ENCODE results near the gene ANKRD28. TPM values are rescaled to one million over a fixed set of nuclear protein-coding genes. Genes with fewer than 3 reads are reported as not detected.
A peak's percentile ranks its signal among the peaks of the same experiment; 100 is the strongest.

ANKRD28 gene
- total and polyA plus RNA-seq, 9 donors, result 19.9 to 32.1 (median 24.9) TPM

- no peak overlapping the region for H3K4me3 ChIP-seq (ENCODE audit: low read length)
- H3K4me1 ChIP-seq (ENCODE audit: control insufficient read depth, insufficient read depth, low read length), result no peaks in the 10 kb centered on the region
- H3K9me3 ChIP-seq (replicated peaks; ENCODE audit: control insufficient read depth, low read depth, low read length), result no peaks in the 10 kb centered on the region
- peak overlapping the region; percentile 74 for H3K27ac ChIP-seq (ENCODE audit: low read length)
- no peaks in the 10 kb centered on the region for H3K27me3 ChIP-seq (ENCODE audit: control insufficient read depth, insufficient read depth, low read length)
- DNase-seq, result peak; percentile 90
- WGBS (ENCODE audit: insufficient coverage), result no CpG with 5 or more reads among the region's 7 CpGs
- H3K36me3 ChIP-seq (ENCODE audit: control insufficient read depth, insufficient read depth, low read length), result no peaks in the 10 kb centered on the region
Observed at GRCh38 chr3:15805756-15806266, 8.0 kb upstream of the ANKRD28 start.

- no CpG with 5 or more reads among the region's 4 CpGs for WGBS (ENCODE audit: insufficient coverage)
Observed at GRCh38 chr3:15804553-15805095, 6.8 kb upstream of the ANKRD28 start.

GRCh38 chr3:15803921-15804320 is 6.1 kb upstream of the ANKRD28 start:
- H3K27ac ChIP-seq (ENCODE audit: low read length), result no peak overlapping the region
- H3K36me3 ChIP-seq (ENCODE audit: control insufficient read depth, insufficient read depth, low read length), result no peaks in the 10 kb centered on the region
- no peak for DNase-seq
- no peak overlapping the region for H3K4me3 ChIP-seq (ENCODE audit: low read length)
- H3K4me1 ChIP-seq (ENCODE audit: control insufficient read depth, insufficient read depth, low read length), result no peaks in the 10 kb centered on the region
- no CpG with 5 or more reads among the region's 2 CpGs for WGBS (ENCODE audit: insufficient coverage)
- H3K27me3 ChIP-seq (ENCODE audit: control insufficient read depth, insufficient read depth, low read length), result no peaks in the 10 kb centered on the region
- no peaks in the 10 kb centered on the region for H3K9me3 ChIP-seq (replicated peaks; ENCODE audit: control insufficient read depth, low read depth, low read length)

More at GRCh38 chr3:15804553-15805095, 6.8 kb upstream of the ANKRD28 start:
- H3K27ac ChIP-seq (ENCODE audit: low read length), result peak overlapping the region; percentile 74
- H3K36me3 ChIP-seq (ENCODE audit: control insufficient read depth, insufficient read depth, low read length), result no peaks in the 10 kb centered on the region
- no peaks in the 10 kb centered on the region for H3K27me3 ChIP-seq (ENCODE audit: control insufficient read depth, insufficient read depth, low read length)
- no peak for DNase-seq
- no peaks in the 10 kb centered on the region for H3K9me3 ChIP-seq (replicated peaks; ENCODE audit: control insufficient read depth, low read depth, low read length)
- H3K4me3 ChIP-seq (ENCODE audit: low read length), result no peak overlapping the region
- H3K4me1 ChIP-seq (ENCODE audit: control insufficient read depth, insufficient read depth, low read length), result no peaks in the 10 kb centered on the region

GRCh38 chr3:15801298-15801697 is 3.5 kb upstream of the ANKRD28 start:
- no peak overlapping the region for H3K27ac ChIP-seq (ENCODE audit: low read length)
- no CpG with 5 or more reads among the region's 3 CpGs for WGBS (ENCODE audit: insufficient coverage)

GRCh38 chr3:15800780-15801179 is 3.0 kb upstream of the ANKRD28 start:
- H3K4me3 ChIP-seq (ENCODE audit: low read length), result no peak overlapping the region
- no peaks in the 10 kb centered on the region for H3K4me1 ChIP-seq (ENCODE audit: control insufficient read depth, insufficient read depth, low read length)
- no peaks in the 10 kb centered on the region for H3K27me3 ChIP-seq (ENCODE audit: control insufficient read depth, insufficient read depth, low read length)
- H3K36me3 ChIP-seq (ENCODE audit: control insufficient read depth, insufficient read depth, low read length), result no peaks in the 10 kb centered on the region
- H3K9me3 ChIP-seq (replicated peaks; ENCODE audit: control insufficient read depth, low read depth, low read length), result no peaks in the 10 kb centered on the region
- H3K27ac ChIP-seq (ENCODE audit: low read length), result no peak overlapping the region
- DNase-seq, result no peak

More at GRCh38 chr3:15801298-15801697, 3.5 kb upstream of the ANKRD28 start:
- Histone ChIP-seq H3K9me3 (replicated peaks; ENCODE audit: control insufficient read depth, low read depth, low read length) (no peaks in the 10 kb centered on the region), H3K36me3 (ENCODE audit: control insufficient read depth, insufficient read depth, low read length) (no peaks in the 10 kb centered on the region), H3K4me3 (ENCODE audit: low read length) (no peak overlapping the region), H3K4me1 (ENCODE audit: control insufficient read depth, insufficient read depth, low read length) (no peaks in the 10 kb centered on the region), H3K27me3 (ENCODE audit: control insufficient read depth, insufficient read depth, low read length) (no peaks in the 10 kb centered on the region)
- no peak for DNase-seq

- Histone ChIP-seq H3K4me1 (ENCODE audit: control insufficient read depth, insufficient read depth, low read length) (no peaks in the 10 kb centered on the region), H3K27me3 (ENCODE audit: control insufficient read depth, insufficient read depth, low read length) (no peaks in the 10 kb centered on the region), H3K4me3 (ENCODE audit: low read length) (no peak overlapping the region), H3K36me3 (ENCODE audit: control insufficient read depth, insufficient read depth, low read length) (no peaks in the 10 kb centered on the region), H3K27ac (ENCODE audit: low read length) (no peak overlapping the region), H3K9me3 (replicated peaks; ENCODE audit: control insufficient read depth, low read depth, low read length) (no peaks in the 10 kb centered on the region)
- DNase-seq, result no peak
Observed at GRCh38 chr3:15800327-15800726, 2.5 kb upstream of the ANKRD28 start.

GRCh38 chr3:15798533-15799245 is 910 bp upstream of the ANKRD28 start:
- Histone ChIP-seq H3K36me3 (ENCODE audit: control insufficient read depth, insufficient read depth, low read length) (no peaks in the 10 kb centered on the region), H3K9me3 (replicated peaks; ENCODE audit: control insufficient read depth, low read depth, low read length) (no peaks in the 10 kb centered on the region), H3K27ac (ENCODE audit: low read length) (peak overlapping the region; percentile 98), H3K4me3 (ENCODE audit: low read length) (no peak overlapping the region), H3K4me1 (ENCODE audit: control insufficient read depth, insufficient read depth, low read length) (no peaks in the 10 kb centered on the region), H3K27me3 (ENCODE audit: control insufficient read depth, insufficient read depth, low read length) (no peaks in the 10 kb centered on the region)
- WGBS (ENCODE audit: insufficient coverage), result no CpG with 5 or more reads among the region's 2 CpGs
- DNase-seq, result no peak

- 0% methylated on average over 1 of the region's 5 CpGs for WGBS (ENCODE audit: insufficient coverage)
- DNase-seq, result peak; percentile 77
- no peaks in the 10 kb centered on the region for H3K27me3 ChIP-seq (ENCODE audit: control insufficient read depth, insufficient read depth, low read length)
- H3K4me1 ChIP-seq (ENCODE audit: control insufficient read depth, insufficient read depth, low read length), result no peaks in the 10 kb centered on the region
- H3K36me3 ChIP-seq (ENCODE audit: control insufficient read depth, insufficient read depth, low read length), result no peaks in the 10 kb centered on the region
- peak overlapping the region; percentile 50 for H3K4me3 ChIP-seq (ENCODE audit: low read length)
- H3K9me3 ChIP-seq (replicated peaks; ENCODE audit: control insufficient read depth, low read depth, low read length), result no peaks in the 10 kb centered on the region
- H3K27ac ChIP-seq (ENCODE audit: low read length), result peak overlapping the region; percentile 98
Observed at GRCh38 chr3:15796771-15797641, 773 bp downstream of the ANKRD28 start.

- peak; percentile 46 for DNase-seq
- WGBS (ENCODE audit: insufficient coverage), result no CpG with 5 or more reads among the region's 2 CpGs
- H3K27me3 ChIP-seq (ENCODE audit: control insufficient read depth, insufficient read depth, low read length), result no peaks in the 10 kb centered on the region
- H3K4me3 ChIP-seq (ENCODE audit: low read length), result peak overlapping the region; percentile 50
- no peaks in the 10 kb centered on the region for H3K4me1 ChIP-seq (ENCODE audit: control insufficient read depth, insufficient read depth, low read length)
- H3K36me3 ChIP-seq (ENCODE audit: control insufficient read depth, insufficient read depth, low read length), result peaks cover 3% of the 10 kb centered on the region
- peak overlapping the region; percentile 98 for H3K27ac ChIP-seq (ENCODE audit: low read length)
- peaks cover under 1% of the 10 kb centered on the region for H3K9me3 ChIP-seq (replicated peaks; ENCODE audit: control insufficient read depth, low read depth, low read length)
Observed at GRCh38 chr3:15796331-15796730, 1.4 kb downstream of the ANKRD28 start.

Measured in muscle of leg (tissue), 11 donors.